ENCODE measurements around the gene CLDN4.

The CLDN4 gene

DNA sequence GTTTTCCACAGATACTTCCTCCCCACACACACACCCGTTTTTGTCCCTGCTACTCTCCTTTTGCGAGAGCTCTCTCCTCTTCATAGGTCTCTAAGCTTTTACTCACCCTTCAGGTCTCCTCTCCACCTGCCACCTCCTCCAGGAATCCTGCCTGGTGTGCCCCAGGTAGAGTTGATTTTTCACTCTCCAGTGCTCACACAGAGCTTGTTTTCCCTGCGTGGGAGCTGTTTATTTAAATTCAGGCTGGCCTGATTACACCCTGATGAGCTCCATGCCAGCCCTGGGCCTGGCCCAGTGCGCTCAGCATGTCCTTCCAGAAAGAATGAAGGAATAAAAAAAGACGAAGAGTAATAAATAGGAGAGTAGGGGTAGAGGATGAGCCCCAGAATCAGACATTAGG lies 7.5 kb upstream of the CLDN4 start:
- Histone ChIP-seq H3K36me3 (ENCODE audit: insufficient read depth, low read length) (no peaks in the 10 kb centered on the region), H3K4me3 (ENCODE audit: low read depth, low read length) (0 out of 2 replicates have a peak overlapping the region, but pooled peaks have one; percentile 3), H2AFZ (ENCODE audit: low read length, unreplicated experiment) (peak overlapping the region; percentile 18), H3K27me3 (ENCODE audit: insufficient read depth, low read length) (no peaks in the 10 kb centered on the region), H3K27ac (ENCODE audit: low read depth, low read length) (peak overlapping the region; percentile 76), H3K4me1 (ENCODE audit: control insufficient read depth, insufficient read depth, low read length, unreplicated experiment) (peaks cover 23% of the 10 kb centered on the region), H3K79me2 (ENCODE audit: control insufficient read depth, insufficient read depth, low read length, unreplicated experiment) (no peaks in the 10 kb centered on the region)

DNA sequence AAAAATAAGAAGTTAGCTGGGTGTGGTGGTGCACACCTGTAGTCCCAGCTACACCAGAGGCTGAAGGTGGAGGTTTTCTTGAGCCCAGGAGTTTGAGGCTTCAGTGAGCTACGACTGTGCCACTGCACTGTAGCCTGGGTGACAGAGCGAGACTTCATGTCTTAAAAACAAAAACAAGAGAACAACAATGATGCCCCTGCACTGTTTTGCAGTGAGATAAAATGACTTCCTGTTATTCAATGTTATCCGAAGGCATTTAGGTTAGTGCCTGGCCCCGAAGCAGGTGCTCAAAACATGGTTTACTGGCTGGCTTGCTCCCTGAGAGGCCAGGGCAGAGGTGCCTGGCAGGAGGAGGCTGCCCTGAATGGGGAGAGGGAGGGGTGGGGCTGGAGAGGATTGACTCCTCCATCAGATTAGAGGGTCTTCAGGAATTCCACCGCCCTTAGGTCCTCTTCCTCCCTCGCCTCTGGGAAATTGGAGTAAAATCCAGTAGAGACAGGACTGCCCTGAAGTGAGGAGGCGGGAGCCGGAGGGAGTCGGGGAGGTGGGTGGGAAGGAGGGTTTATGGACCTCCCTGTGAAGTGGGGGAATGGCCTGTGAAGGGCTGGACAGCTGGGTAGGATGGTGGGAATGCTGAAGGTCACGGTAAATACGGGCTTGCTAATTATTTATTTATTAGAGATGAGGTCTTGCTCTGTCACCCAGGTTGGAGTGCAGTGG lies 6.8 kb upstream of the CLDN4 start:
- H2AFZ ChIP-seq (ENCODE audit: low read length, unreplicated experiment) = no peak overlapping the region
- no peaks in the 10 kb centered on the region for H3K27me3 ChIP-seq (ENCODE audit: insufficient read depth, low read length)
- no peaks in the 10 kb centered on the region for H3K36me3 ChIP-seq (ENCODE audit: insufficient read depth, low read length)
- H3K4me3 ChIP-seq (ENCODE audit: low read depth, low read length) = no peak overlapping the region
- no peak overlapping the region for H3K27ac ChIP-seq (ENCODE audit: low read depth, low read length)
- no peaks in the 10 kb centered on the region for H3K79me2 ChIP-seq (ENCODE audit: control insufficient read depth, insufficient read depth, low read length, unreplicated experiment)
- peaks cover 26% of the 10 kb centered on the region for H3K4me1 ChIP-seq (ENCODE audit: control insufficient read depth, insufficient read depth, low read length, unreplicated experiment)

DNA sequence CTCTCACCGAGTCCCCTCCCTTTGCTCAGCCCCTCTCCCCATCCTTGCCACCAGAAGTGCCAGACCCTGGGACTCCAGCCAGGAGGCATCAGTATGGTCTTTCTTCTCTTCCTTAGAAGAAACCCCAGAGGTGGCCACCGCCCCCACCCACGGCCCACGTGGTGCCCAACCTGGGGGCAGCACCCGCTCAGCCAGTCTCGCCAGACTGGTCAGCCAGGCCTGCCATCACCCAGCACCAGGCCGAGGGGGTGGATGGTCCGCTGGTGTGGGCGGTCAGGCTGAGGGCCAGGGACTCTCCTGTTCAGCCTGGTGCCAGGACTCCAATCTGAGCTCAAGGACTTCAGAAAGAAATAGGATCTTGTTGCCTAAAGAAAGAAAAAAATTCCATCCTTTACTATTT lies 5.8 kb upstream of the CLDN4 start:
- Histone ChIP-seq H3K36me3 (ENCODE audit: insufficient read depth, low read length) (no peaks in the 10 kb centered on the region), H3K27me3 (ENCODE audit: insufficient read depth, low read length) (no peaks in the 10 kb centered on the region), H3K4me1 (ENCODE audit: control insufficient read depth, insufficient read depth, low read length, unreplicated experiment) (peaks cover 26% of the 10 kb centered on the region), H2AFZ (ENCODE audit: low read length, unreplicated experiment) (no peak overlapping the region), H3K79me2 (ENCODE audit: control insufficient read depth, insufficient read depth, low read length, unreplicated experiment) (no peaks in the 10 kb centered on the region), H3K27ac (ENCODE audit: low read depth, low read length) (no peak overlapping the region), H3K4me3 (ENCODE audit: low read depth, low read length) (no peak overlapping the region)

DNA sequence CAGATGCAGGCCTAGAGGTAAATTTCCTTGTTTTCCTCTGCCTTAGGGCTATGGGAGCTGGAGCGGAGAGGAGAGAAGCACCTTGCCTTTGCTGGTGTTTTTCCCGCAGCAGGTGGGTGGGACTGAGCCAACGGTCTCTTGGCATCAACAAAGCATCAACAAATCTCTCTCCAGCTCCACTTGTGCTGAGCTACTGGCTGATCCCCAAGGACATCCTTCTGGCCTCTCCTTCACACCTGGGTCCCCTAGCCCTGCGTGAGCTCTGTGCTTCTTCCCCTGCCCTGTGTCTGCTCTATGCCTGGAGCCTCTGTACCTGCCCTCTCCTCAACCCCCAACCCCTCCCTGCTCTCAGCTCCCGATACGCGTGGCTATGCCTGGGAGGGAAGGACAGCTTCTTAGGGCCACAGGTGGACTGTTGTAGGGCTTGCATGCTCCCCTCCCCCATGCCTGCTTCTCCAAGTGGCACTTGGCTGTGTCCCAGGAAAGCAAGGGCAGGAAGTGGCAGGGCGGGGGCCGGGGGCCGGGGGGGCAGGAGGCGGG lies 3.2 kb upstream of the CLDN4 start:
- H3K4me3 ChIP-seq (ENCODE audit: low read depth, low read length) = no peak overlapping the region
- H2AFZ ChIP-seq (ENCODE audit: low read length, unreplicated experiment) = no peak overlapping the region
- H3K27ac ChIP-seq (ENCODE audit: low read depth, low read length) = no peak overlapping the region
- no peaks in the 10 kb centered on the region for H3K27me3 ChIP-seq (ENCODE audit: insufficient read depth, low read length)
- no peaks in the 10 kb centered on the region for H3K79me2 ChIP-seq (ENCODE audit: control insufficient read depth, insufficient read depth, low read length, unreplicated experiment)
- peaks cover 29% of the 10 kb centered on the region for H3K4me1 ChIP-seq (ENCODE audit: control insufficient read depth, insufficient read depth, low read length, unreplicated experiment)
- no peaks in the 10 kb centered on the region for H3K36me3 ChIP-seq (ENCODE audit: insufficient read depth, low read length)

DNA sequence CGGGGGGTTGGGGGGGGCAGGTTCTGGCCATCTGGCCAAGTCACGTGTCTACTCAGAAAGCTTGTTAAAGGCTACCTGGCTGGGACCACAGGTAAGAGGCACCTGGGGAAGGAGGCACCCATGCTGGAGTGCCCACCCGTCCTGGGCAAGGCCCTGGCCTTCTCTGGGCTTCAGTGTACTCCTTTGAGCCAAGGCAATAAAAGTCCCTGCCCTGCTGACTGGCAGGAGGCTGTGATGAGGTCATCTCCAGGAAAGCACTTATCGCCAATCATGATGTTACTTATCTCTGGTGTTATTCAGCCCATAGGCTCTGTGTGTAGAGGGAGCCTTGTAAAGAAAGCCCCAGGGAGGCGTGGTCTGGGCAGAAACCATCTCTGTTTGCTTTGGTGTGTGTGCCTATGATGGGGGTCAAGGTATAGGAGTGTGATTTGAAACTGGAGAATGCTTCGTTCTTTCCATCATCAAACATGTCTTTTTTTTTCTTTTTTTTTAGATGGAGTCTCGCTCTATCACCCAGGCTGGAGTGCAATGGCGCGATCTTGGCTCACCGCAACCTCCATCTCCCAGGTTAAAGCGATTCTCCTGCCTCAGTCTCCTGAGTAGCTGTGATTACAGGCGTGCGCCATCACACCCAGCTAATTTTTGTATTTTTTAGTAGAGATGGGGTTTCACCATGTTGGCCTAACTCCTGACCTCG lies 2.5 kb upstream of the CLDN4 start:
- Histone ChIP-seq H3K27me3 (ENCODE audit: insufficient read depth, low read length) (no peaks in the 10 kb centered on the region), H3K27ac (ENCODE audit: low read depth, low read length) (no peak overlapping the region), H2AFZ (ENCODE audit: low read length, unreplicated experiment) (peak overlapping the region; percentile 43), H3K4me1 (ENCODE audit: control insufficient read depth, insufficient read depth, low read length, unreplicated experiment) (peaks cover 28% of the 10 kb centered on the region), H3K79me2 (ENCODE audit: control insufficient read depth, insufficient read depth, low read length, unreplicated experiment) (no peaks in the 10 kb centered on the region), H3K4me3 (ENCODE audit: low read depth, low read length) (no peak overlapping the region), H3K36me3 (ENCODE audit: insufficient read depth, low read length) (no peaks in the 10 kb centered on the region)

DNA sequence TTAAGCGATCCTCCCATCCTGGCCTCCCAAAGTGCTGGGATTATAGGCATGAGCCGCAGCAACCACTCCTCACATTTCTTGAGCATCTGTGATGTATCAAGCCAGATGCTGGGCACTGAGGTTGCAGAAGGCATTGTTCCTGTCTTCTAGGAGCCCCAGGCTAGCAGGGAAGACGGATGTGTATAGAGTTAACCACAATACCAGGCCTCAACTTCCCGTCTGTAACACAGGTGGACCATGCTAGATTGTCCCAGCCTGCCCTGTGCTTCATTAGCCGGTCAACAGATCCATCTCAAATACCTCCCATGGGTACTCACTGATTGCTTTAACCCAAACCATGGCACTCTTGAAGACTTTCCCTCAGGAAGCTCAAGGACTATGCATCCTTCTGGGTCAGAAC lies 1.8 kb upstream of the CLDN4 start:
- Histone ChIP-seq H3K4me1 (ENCODE audit: control insufficient read depth, insufficient read depth, low read length, unreplicated experiment) (peaks cover 24% of the 10 kb centered on the region), H2AFZ (ENCODE audit: low read length, unreplicated experiment) (no peak overlapping the region), H3K27me3 (ENCODE audit: insufficient read depth, low read length) (no peaks in the 10 kb centered on the region), H3K27ac (ENCODE audit: low read depth, low read length) (no peak overlapping the region), H3K79me2 (ENCODE audit: control insufficient read depth, insufficient read depth, low read length, unreplicated experiment) (no peaks in the 10 kb centered on the region), H3K36me3 (ENCODE audit: insufficient read depth, low read length) (no peaks in the 10 kb centered on the region), H3K4me3 (ENCODE audit: low read depth, low read length) (no peak overlapping the region)

DNA sequence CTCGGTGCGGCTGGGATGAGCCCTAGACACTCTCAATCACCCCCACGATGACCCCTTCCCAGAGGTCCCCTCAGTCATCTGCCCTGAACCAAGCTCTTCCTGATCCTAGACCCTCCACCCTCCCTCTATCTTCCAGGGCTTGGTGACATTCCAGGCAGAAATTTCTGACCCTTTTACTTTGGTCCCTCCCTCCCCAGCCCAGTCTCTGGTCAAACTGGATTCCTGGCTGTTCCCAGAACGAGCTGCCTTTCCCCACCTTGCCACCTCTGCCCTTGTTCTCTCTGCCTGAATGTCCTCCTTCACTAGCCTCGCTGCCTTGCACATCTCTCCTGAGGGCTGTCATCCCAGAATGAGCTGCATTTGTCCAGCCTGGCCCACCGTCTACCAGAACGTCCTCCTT lies 1.3 kb upstream of the CLDN4 start:
- Histone ChIP-seq H3K4me1 (ENCODE audit: control insufficient read depth, insufficient read depth, low read length, unreplicated experiment) (peaks cover 24% of the 10 kb centered on the region), H2AFZ (ENCODE audit: low read length, unreplicated experiment) (no peak overlapping the region), H3K27ac (ENCODE audit: low read depth, low read length) (no peak overlapping the region), H3K27me3 (ENCODE audit: insufficient read depth, low read length) (no peaks in the 10 kb centered on the region), H3K4me3 (ENCODE audit: low read depth, low read length) (no peak overlapping the region), H3K79me2 (ENCODE audit: control insufficient read depth, insufficient read depth, low read length, unreplicated experiment) (no peaks in the 10 kb centered on the region), H3K36me3 (ENCODE audit: insufficient read depth, low read length) (no peaks in the 10 kb centered on the region)

DNA sequence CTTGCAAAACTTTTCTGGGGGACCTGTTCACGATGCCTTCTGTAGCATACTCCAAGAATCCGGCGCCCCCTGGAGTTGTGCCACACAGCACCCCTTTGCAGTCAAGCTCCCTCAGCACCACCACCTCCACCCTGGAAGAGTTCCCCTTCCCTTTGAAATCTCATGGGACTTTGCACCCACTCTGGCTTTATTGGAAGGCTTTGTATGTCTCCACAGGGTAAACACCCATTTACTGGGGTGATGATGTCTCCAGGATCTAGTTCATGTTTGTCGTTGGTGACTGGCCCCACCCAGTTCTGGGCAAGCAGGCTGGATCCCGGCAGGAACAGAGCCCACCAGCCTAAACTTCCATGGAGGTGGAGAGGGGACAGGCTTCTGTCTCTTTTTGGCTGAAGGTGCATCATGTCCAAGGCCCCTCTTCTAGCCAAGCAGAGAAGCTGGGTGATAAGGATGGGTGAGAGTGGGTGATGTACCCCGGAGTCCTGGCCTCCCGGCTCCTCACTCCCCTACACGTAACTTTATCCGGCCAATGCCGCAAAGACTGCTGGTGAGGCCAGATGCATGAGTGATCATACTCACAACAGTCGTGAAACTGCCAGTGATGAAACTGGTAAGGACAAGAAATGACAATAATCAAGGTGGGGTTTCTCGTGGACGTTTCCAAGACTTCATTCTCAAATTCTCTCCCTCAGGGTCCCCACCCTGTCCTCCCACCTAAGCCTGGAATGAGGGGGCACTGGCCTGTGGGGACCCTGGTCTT lies 695 bp upstream of the CLDN4 start:
- Histone ChIP-seq H3K27ac (ENCODE audit: low read depth, low read length) (no peak overlapping the region), H3K4me1 (ENCODE audit: control insufficient read depth, insufficient read depth, low read length, unreplicated experiment) (peaks cover 24% of the 10 kb centered on the region), H3K79me2 (ENCODE audit: control insufficient read depth, insufficient read depth, low read length, unreplicated experiment) (no peaks in the 10 kb centered on the region), H3K27me3 (ENCODE audit: insufficient read depth, low read length) (no peaks in the 10 kb centered on the region), H3K36me3 (ENCODE audit: insufficient read depth, low read length) (no peaks in the 10 kb centered on the region), H3K4me3 (ENCODE audit: low read depth, low read length) (no peak overlapping the region), H2AFZ (ENCODE audit: low read length, unreplicated experiment) (no peak overlapping the region)

DNA sequence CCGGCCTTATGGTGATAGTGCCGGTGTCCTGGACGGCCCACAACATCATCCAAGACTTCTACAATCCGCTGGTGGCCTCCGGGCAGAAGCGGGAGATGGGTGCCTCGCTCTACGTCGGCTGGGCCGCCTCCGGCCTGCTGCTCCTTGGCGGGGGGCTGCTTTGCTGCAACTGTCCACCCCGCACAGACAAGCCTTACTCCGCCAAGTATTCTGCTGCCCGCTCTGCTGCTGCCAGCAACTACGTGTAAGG lies 713 bp downstream of the CLDN4 start:
- no peaks in the 10 kb centered on the region for H3K27me3 ChIP-seq (ENCODE audit: insufficient read depth, low read length)
- no peak overlapping the region for H2AFZ ChIP-seq (ENCODE audit: low read length, unreplicated experiment)
- H3K4me1 ChIP-seq (ENCODE audit: control insufficient read depth, insufficient read depth, low read length, unreplicated experiment) = peaks cover 24% of the 10 kb centered on the region
- no peaks in the 10 kb centered on the region for H3K79me2 ChIP-seq (ENCODE audit: control insufficient read depth, insufficient read depth, low read length, unreplicated experiment)
- H3K4me3 ChIP-seq (ENCODE audit: low read depth, low read length) = no peak overlapping the region
- no peak overlapping the region for H3K27ac ChIP-seq (ENCODE audit: low read depth, low read length)
- H3K36me3 ChIP-seq (ENCODE audit: insufficient read depth, low read length) = no peaks in the 10 kb centered on the region

DNA sequence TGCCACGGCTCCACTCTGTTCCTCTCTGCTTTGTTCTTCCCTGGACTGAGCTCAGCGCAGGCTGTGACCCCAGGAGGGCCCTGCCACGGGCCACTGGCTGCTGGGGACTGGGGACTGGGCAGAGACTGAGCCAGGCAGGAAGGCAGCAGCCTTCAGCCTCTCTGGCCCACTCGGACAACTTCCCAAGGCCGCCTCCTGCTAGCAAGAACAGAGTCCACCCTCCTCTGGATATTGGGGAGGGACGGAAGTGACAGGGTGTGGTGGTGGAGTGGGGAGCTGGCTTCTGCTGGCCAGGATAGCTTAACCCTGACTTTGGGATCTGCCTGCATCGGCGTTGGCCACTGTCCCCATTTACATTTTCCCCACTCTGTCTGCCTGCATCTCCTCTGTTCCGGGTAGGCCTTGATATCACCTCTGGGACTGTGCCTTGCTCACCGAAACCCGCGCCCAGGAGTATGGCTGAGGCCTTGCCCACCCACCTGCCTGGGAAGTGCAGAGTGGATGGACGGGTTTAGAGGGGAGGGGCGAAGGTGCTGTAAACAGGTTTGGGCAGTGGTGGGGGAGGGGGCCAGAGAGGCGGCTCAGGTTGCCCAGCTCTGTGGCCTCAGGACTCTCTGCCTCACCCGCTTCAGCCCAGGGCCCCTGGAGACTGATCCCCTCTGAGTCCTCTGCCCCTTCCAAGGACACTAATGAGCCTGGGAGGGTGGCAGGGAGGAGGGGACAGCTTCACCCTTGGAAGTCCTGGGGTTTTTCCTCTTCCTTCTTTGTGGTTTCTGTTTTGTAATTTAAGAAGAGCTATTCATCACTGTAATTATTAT lies 1.2 kb downstream of the CLDN4 start:
- H3K27me3 ChIP-seq (ENCODE audit: insufficient read depth, low read length) = no peaks in the 10 kb centered on the region
- no peaks in the 10 kb centered on the region for H3K36me3 ChIP-seq (ENCODE audit: insufficient read depth, low read length)
- no peaks in the 10 kb centered on the region for H3K79me2 ChIP-seq (ENCODE audit: control insufficient read depth, insufficient read depth, low read length, unreplicated experiment)
- no peak overlapping the region for H3K4me3 ChIP-seq (ENCODE audit: low read depth, low read length)
- H2AFZ ChIP-seq (ENCODE audit: low read length, unreplicated experiment) = no peak overlapping the region
- peaks cover 24% of the 10 kb centered on the region for H3K4me1 ChIP-seq (ENCODE audit: control insufficient read depth, insufficient read depth, low read length, unreplicated experiment)
- no peak overlapping the region for H3K27ac ChIP-seq (ENCODE audit: low read depth, low read length)

All from ACC112 (cell line).